DOHH2 (cell line): ENCODE measurements around the gene GLS2.

ENCODE experiments used
- H3F3A ChIP-seq: fragments of 200-600 bp; sonication (generic), shearing (Covaris generic); 2 replicates; pipeline ENCODE4 v1.6.0; 2016; ENCODE audit warnings: antibody characterized with exemption, mild to moderate bottlenecking; ENCODE audit not compliant: control insufficient read depth, insufficient read depth
- H3K27ac ChIP-seq: fragments of 200-600 bp; sonication (generic); 2 replicates; pipeline ENCODE4 v1.5.1; 2014; ENCODE audit warnings: low read depth, mild to moderate bottlenecking, low read length, moderate library complexity
- H3K27me3 ChIP-seq: fragments of 200-600 bp; sonication (generic); 2 replicates; pipeline ENCODE4 v1.6.1; 2014; ENCODE audit warnings: mild to moderate bottlenecking, low read length, mixed read lengths; ENCODE audit not compliant: control insufficient read depth
- H3K36me3 ChIP-seq: fragments of 200-600 bp; sonication (generic); 2 replicates; pipeline ENCODE4 v1.6.1; 2014; ENCODE audit warnings: mild to moderate bottlenecking, low read length, moderate library complexity, mixed read lengths; ENCODE audit not compliant: control insufficient read depth
- H3K4me1 ChIP-seq: fragments of 200-600 bp; sonication (generic); 2 replicates; pipeline ENCODE4 v1.6.1; 2014; ENCODE audit warnings: mild to moderate bottlenecking, low read length, mixed read lengths; ENCODE audit not compliant: control insufficient read depth
- H3K4me2 ChIP-seq: fragments of 200-600 bp; sonication (generic); 2 replicates; pipeline ENCODE4 v1.6.0; 2014; ENCODE audit warnings: mild to moderate bottlenecking, low read length, moderate library complexity
- H3K4me3 ChIP-seq: fragments of 200-600 bp; sonication (generic); 2 replicates; pipeline ENCODE4 v1.5.1; 2014; ENCODE audit warnings: mild to moderate bottlenecking, low read length, mixed read lengths
- H3K79me2 ChIP-seq: fragments of 200-600 bp; sonication (generic); 2 replicates; pipeline ENCODE4 v1.6.1; 2014; ENCODE audit warnings: mild to moderate bottlenecking, low read length, mixed read lengths; ENCODE audit not compliant: control insufficient read depth
- H3K9me2 ChIP-seq: fragments of 200-600 bp; sonication (generic); replicated peaks from 2 replicates; pipeline ENCODE4 v1.6.1; 2014; ENCODE audit warnings: mild to moderate bottlenecking, low read length, mixed read lengths; ENCODE audit not compliant: control insufficient read depth
- H3K9me3 ChIP-seq: fragments of 200-600 bp; sonication (generic); 2 replicates; pipeline ENCODE4 v1.6.1; 2014; ENCODE audit warnings: antibody characterized with exemption, low read length, mixed read lengths; ENCODE audit not compliant: control insufficient read depth, insufficient read depth
- H4K20me1 ChIP-seq: fragments of 200-600 bp; sonication (generic); 2 replicates; pipeline ENCODE4 v1.6.0; 2014; ENCODE audit warnings: low read depth, mild to moderate bottlenecking, antibody characterized with exemption, low read length, moderate library complexity; ENCODE audit not compliant: control insufficient read depth, insufficient read depth
- EZH2phosphoT487 ChIP-seq: fragments of 200-600 bp; sonication (generic); IDR thresholded peaks from 2 replicates; pipeline ENCODE4 v1.6.1; 2017; ENCODE audit warnings: borderline replicate concordance, mild to moderate bottlenecking, antibody characterized with exemption, low read length, moderate library complexity, mixed read lengths
- TF ChIP-seq, protein P1 (sequence below): fragments of 200-600 bp; sonication (generic); IDR thresholded peaks from one replicate; pipeline ENCODE4 v1.5.1; 2014; ENCODE audit warnings: antibody characterized with exemption, mild to moderate bottlenecking, low read depth, low read length; ENCODE audit not compliant: poor library complexity, severe bottlenecking

Gene GLS2

DNA sequence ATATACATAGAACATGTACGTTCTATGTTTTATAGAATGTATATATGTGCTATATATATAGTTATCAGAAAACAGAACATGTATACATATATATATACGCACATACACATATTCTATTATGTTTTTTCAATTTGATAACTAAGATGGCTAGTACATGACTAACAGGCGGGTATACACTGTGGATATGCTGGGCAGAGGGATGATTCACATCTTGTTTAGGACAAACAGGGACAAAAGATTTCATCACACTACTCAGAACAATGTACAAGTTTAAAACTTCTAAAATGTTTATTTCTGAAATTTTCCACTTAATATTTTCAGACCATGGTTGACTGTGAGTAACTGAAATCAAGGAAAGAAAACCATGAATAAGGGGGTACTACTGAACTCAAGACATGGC is 56.1 kb downstream of the GLS2 start:
- H3K9me3 ChIP-seq: no peaks in the 10 kb centered on the region
- H3K27me3 ChIP-seq: no peaks in the 10 kb centered on the region
- H3K9me2 ChIP-seq: no peaks in the 10 kb centered on the region
- TF ChIP-seq, protein P1, sequence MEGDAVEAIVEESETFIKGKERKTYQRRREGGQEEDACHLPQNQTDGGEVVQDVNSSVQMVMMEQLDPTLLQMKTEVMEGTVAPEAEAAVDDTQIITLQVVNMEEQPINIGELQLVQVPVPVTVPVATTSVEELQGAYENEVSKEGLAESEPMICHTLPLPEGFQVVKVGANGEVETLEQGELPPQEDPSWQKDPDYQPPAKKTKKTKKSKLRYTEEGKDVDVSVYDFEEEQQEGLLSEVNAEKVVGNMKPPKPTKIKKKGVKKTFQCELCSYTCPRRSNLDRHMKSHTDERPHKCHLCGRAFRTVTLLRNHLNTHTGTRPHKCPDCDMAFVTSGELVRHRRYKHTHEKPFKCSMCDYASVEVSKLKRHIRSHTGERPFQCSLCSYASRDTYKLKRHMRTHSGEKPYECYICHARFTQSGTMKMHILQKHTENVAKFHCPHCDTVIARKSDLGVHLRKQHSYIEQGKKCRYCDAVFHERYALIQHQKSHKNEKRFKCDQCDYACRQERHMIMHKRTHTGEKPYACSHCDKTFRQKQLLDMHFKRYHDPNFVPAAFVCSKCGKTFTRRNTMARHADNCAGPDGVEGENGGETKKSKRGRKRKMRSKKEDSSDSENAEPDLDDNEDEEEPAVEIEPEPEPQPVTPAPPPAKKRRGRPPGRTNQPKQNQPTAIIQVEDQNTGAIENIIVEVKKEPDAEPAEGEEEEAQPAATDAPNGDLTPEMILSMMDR: no peak
- no peak for TF ChIP-seq EZH2phosphoT487
- no peak overlapping the region for H3K27ac ChIP-seq
- no peak overlapping the region for H3K4me2 ChIP-seq
- no peak overlapping the region for H3K4me3 ChIP-seq
- peaks cover 34% of the 10 kb centered on the region for H3K79me2 ChIP-seq
- no peaks in the 10 kb centered on the region for H3K4me1 ChIP-seq
- H4K20me1 ChIP-seq: no peaks in the 10 kb centered on the region
- no peaks in the 10 kb centered on the region for H3F3A ChIP-seq
- H3K36me3 ChIP-seq: peaks cover 72% of the 10 kb centered on the region

DNA sequence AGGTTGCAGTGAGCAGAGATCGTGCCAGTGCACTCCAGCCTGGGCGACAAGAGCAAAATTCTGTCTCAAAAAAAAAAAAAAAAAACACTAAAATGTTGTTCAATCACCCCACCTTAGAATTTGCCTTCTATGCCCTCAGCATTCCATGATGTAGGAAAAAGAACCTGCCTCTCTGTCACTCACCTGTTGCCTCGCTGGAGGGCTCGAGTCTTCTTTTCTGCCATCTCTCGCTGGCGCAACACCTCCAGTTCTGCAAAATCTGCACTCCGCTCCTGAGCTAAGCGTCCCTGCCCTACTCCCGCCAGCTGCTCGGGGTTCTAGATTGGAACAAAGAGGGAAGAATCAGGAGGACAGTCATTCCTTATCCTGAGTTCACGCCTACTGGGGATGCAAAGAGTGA is 56.7 kb downstream of the GLS2 start:
- Histone ChIP-seq H3K4me3 (no peak overlapping the region), H3K9me2 (no peaks in the 10 kb centered on the region), H4K20me1 (no peaks in the 10 kb centered on the region), H3K27me3 (no peaks in the 10 kb centered on the region), H3F3A (no peaks in the 10 kb centered on the region), H3K4me2 (no peak overlapping the region), H3K27ac (no peak overlapping the region), H3K9me3 (no peaks in the 10 kb centered on the region), H3K4me1 (no peaks in the 10 kb centered on the region), H3K79me2 (peaks cover 29% of the 10 kb centered on the region), H3K36me3 (peaks cover 71% of the 10 kb centered on the region)
- TF ChIP-seq EZH2phosphoT487: no peak
- TF ChIP-seq, protein P1: no peak

DNA sequence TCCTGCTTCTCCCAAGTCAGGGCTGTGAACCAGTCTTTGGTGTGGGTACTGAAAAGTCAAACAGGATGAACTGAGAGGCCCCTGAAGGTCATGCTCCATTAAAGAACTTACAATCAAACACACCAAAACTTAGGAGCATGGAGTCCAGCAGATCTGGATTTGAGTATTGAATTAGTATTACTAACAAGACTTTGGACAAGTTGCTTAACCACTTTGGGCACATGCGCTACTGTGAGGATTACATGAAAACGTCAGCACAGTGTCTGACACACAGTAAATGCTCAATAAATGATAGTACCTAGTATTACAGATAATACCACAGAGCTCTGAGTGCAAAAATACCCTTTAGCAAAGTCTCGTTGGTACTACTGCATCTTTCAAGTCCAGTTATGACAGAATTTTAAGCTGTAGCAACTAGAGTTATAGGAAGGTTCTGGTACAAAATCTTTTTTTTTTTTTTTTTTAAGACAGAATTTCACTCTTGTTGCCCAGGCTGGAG is 62.0 kb downstream of the GLS2 start:
- Histone ChIP-seq H3K4me1 (no peaks in the 10 kb centered on the region), H3K79me2 (no peaks in the 10 kb centered on the region), H3K9me2 (no peaks in the 10 kb centered on the region), H3K4me2 (no peak overlapping the region), H3K4me3 (no peak overlapping the region), H4K20me1 (no peaks in the 10 kb centered on the region), H3K36me3 (peaks cover 88% of the 10 kb centered on the region), H3K9me3 (no peaks in the 10 kb centered on the region), H3K27ac (no peak overlapping the region), H3K27me3 (no peaks in the 10 kb centered on the region), H3F3A (no peaks in the 10 kb centered on the region)
- TF ChIP-seq EZH2phosphoT487: no peak
- TF ChIP-seq, protein P1: no peak

DNA sequence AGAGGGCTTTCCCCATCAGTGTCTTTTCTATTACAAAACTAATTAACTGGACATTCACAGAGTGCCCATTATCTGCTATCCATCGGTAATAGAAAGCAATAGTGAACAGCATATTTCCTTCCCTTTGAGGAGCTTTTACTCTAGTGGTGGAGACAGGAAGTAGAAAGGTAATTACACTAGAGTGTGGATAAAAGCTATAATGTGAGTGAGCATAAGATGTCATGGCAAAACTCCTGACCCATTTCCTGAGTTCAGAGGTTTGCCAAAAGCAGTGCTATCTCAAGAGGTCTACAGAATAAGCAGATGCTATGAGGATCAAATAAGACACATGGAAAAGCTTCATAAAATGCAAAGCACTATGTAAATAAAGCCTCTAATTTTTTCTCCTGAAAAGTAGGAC is 62.8 kb downstream of the GLS2 start:
- H3K4me3 ChIP-seq: no peak overlapping the region
- H3K9me3 ChIP-seq: no peaks in the 10 kb centered on the region
- H4K20me1 ChIP-seq: no peaks in the 10 kb centered on the region
- no peaks in the 10 kb centered on the region for H3K79me2 ChIP-seq
- H3F3A ChIP-seq: no peaks in the 10 kb centered on the region
- no peak overlapping the region for H3K27ac ChIP-seq
- peaks cover 88% of the 10 kb centered on the region for H3K36me3 ChIP-seq
- no peaks in the 10 kb centered on the region for H3K9me2 ChIP-seq
- H3K4me2 ChIP-seq: no peak overlapping the region
- H3K27me3 ChIP-seq: no peaks in the 10 kb centered on the region
- TF ChIP-seq, protein P1: no peak
- TF ChIP-seq EZH2phosphoT487: no peak
- H3K4me1 ChIP-seq: no peaks in the 10 kb centered on the region
